Neural cell (in vitro differentiated cells): ENCODE measurements around the gene COL5A1. TPM values are rescaled to one million over a fixed set of nuclear protein-coding genes. Genes with fewer than 3 reads are reported as not detected.

Source experiments
- H2AFZ ChIP-seq: fragments of 200-600, 300-800 bp; sonication (generic), shearing (Covaris generic); 2 replicates; pipeline ENCODE4 v1.6.0; 2014; ENCODE audit warnings: low read depth, mild to moderate bottlenecking, antibody characterized with exemption, low read length, moderate library complexity
- H3F3A ChIP-seq: fragments of 200-600 bp; shearing (Covaris generic); 2 replicates; pipeline ENCODE4 v1.6.1; 2016; ENCODE audit warnings: mild to moderate bottlenecking, moderate library complexity, mixed read lengths, antibody characterized with exemption, low read length; ENCODE audit not compliant: insufficient read depth, poor library complexity, severe bottlenecking
- H3K27ac ChIP-seq: fragments of 200-600, 300-800 bp; sonication (generic), shearing (Covaris generic); 2 replicates; pipeline ENCODE4 v1.5.1; 2014; ENCODE audit warnings: mild to moderate bottlenecking, low read length, moderate library complexity
- H3K27me3 ChIP-seq: fragments of 300-800, 200-600 bp; sonication (generic), shearing (Covaris generic); 2 replicates; pipeline ENCODE4 v1.6.0; 2014; ENCODE audit warnings: mild to moderate bottlenecking, low read depth, low read length, moderate library complexity; ENCODE audit not compliant: insufficient read depth
- H3K36me3 ChIP-seq: fragments of 300-800, 200-600 bp; sonication (generic), shearing (Covaris generic); 2 replicates; pipeline ENCODE4 v1.5.1; 2014; ENCODE audit warnings: mild to moderate bottlenecking, antibody characterized with exemption, low read length, moderate library complexity; ENCODE audit not compliant: insufficient read depth
- H3K4me2 ChIP-seq: fragments of 300-800, 200-600 bp; sonication (generic), shearing (Covaris generic); 2 replicates; pipeline ENCODE4 v1.6.0; 2014; ENCODE audit warnings: mild to moderate bottlenecking, low read length
- H3K4me3 ChIP-seq: fragments of 300-800, 200-600 bp; sonication (generic), shearing (Covaris generic); 2 replicates; pipeline ENCODE4 v1.5.1; 2014; ENCODE audit warnings: mild to moderate bottlenecking, low read length, moderate library complexity
- H3K79me2 ChIP-seq: fragments of 200-600 bp; shearing (Covaris generic); replicated peaks from 2 replicates; pipeline ENCODE4 v1.6.0; 2014; ENCODE audit warnings: mild to moderate bottlenecking, low read length, moderate library complexity; ENCODE audit not compliant: insufficient read depth
- H3K9ac ChIP-seq: fragments of 300-800, 200-600 bp; sonication (generic), shearing (Covaris generic); 2 replicates; pipeline ENCODE4 v1.6.1; 2016; ENCODE audit warnings: mild to moderate bottlenecking, low read length, mixed read lengths
- H3K9me2 ChIP-seq: fragments of 200-600 bp; shearing (Covaris generic); 2 replicates; pipeline ENCODE4 v1.6.1; 2016; ENCODE audit warnings: mild to moderate bottlenecking, low read length, mixed read lengths; ENCODE audit not compliant: insufficient read depth
- H3K9me3 ChIP-seq: fragments of 200-600, 300-800 bp; sonication (generic), shearing (Covaris generic); 2 replicates; pipeline ENCODE4 v1.6.1; 2016; ENCODE audit warnings: mild to moderate bottlenecking, mixed run types, low read length, moderate library complexity, mixed read lengths
- H4K20me1 ChIP-seq: fragments of 200-600 bp; shearing (Covaris generic); 2 replicates; pipeline ENCODE4 v1.6.1; 2016; ENCODE audit warnings: mild to moderate bottlenecking, mixed run types; ENCODE audit not compliant: insufficient read depth
- CTCF ChIP-seq: fragments of 450-650 bp; IDR thresholded peaks from 2 replicates; pipeline ENCODE4 v1.5.1; 2014; ENCODE audit warnings: antibody characterized with exemption, mild to moderate bottlenecking, moderate library complexity; ENCODE audit not compliant: poor library complexity, severe bottlenecking
- EP300 ChIP-seq: fragments of 450-650 bp; conservative IDR thresholded peaks from 2 replicates; pipeline ENCODE4 v1.6.1; 2014; ENCODE audit warnings: antibody characterized with exemption, mild to moderate bottlenecking, moderate library complexity; ENCODE audit not compliant: poor library complexity, severe bottlenecking
- EZH2 ChIP-seq: fragments of 200-600, 300-800 bp; shearing (Covaris generic), sonication (generic); IDR thresholded peaks from 2 replicates; pipeline ENCODE4 v1.6.1; 2014; ENCODE audit warnings: antibody characterized with exemption, low read length, borderline replicate concordance, mild to moderate bottlenecking; ENCODE audit not compliant: insufficient read depth, poor library complexity, severe bottlenecking
- MXI1 ChIP-seq: fragments of 450-650 bp; conservative IDR thresholded peaks from 2 replicates; pipeline ENCODE4 v1.6.1; 2014; ENCODE audit warnings: antibody characterized with exemption, mild to moderate bottlenecking; ENCODE audit not compliant: poor library complexity, severe bottlenecking
- POLR2AphosphoS5 ChIP-seq: IDR thresholded peaks from 2 replicates; pipeline ENCODE4 v1.6.1; 2012
- RAD21 ChIP-seq: fragments of 450-650 bp; conservative IDR thresholded peaks from 2 replicates; pipeline ENCODE4 v1.6.1; 2014; ENCODE audit warnings: antibody characterized with exemption, mild to moderate bottlenecking, moderate library complexity
- SMC3 ChIP-seq: fragments of 450-650 bp; conservative IDR thresholded peaks from 2 replicates; pipeline ENCODE4 v1.6.1; 2014; ENCODE audit warnings: antibody characterized with exemption, mild to moderate bottlenecking, moderate library complexity; ENCODE audit not compliant: poor library complexity
- TAF1 ChIP-seq: IDR thresholded peaks from 2 replicates; pipeline ENCODE4 v1.6.1; 2012; ENCODE audit warnings: low read depth
- polyA plus RNA-seq: library from polyadenylated mRNA; depleted of rRNA; stranded (reverse); fragments of >200 nt; gene quantifications from 2 replicates; pipeline ENCODE4 v1.2.3, GENCODE V29; 2014
- TF ChIP-seq, protein P1 (sequence below): IDR thresholded peaks from 2 replicates; pipeline ENCODE4 v1.6.1; 2012; ENCODE audit warnings: borderline replicate concordance

Gene COL5A1
- polyA plus RNA-seq, 1 donor from 2014 or later, result not detected

GRCh38 chr9:134662143-134662876 is 20.7 kb downstream of the COL5A1 start:
- H3K9me3 ChIP-seq, result no peaks in the 10 kb centered on the region
- H3K27me3 ChIP-seq, result no peaks in the 10 kb centered on the region
- H4K20me1 ChIP-seq, result no peaks in the 10 kb centered on the region
- H2AFZ ChIP-seq, result no peak overlapping the region
- no peak overlapping the region for H3K4me3 ChIP-seq
- H3K79me2 ChIP-seq, result no peaks in the 10 kb centered on the region
- H3K9ac ChIP-seq, result no peak overlapping the region
- H3K4me2 ChIP-seq, result no peak overlapping the region
- no peaks in the 10 kb centered on the region for H3K36me3 ChIP-seq
- TF ChIP-seq MXI1 (no peak), POLR2AphosphoS5 (no peak), CTCF (no peak), EZH2 (no peak), SMC3 (no peak), TAF1 (no peak), RAD21 (no peak), EP300 (no peak)
- TF ChIP-seq, protein P1, sequence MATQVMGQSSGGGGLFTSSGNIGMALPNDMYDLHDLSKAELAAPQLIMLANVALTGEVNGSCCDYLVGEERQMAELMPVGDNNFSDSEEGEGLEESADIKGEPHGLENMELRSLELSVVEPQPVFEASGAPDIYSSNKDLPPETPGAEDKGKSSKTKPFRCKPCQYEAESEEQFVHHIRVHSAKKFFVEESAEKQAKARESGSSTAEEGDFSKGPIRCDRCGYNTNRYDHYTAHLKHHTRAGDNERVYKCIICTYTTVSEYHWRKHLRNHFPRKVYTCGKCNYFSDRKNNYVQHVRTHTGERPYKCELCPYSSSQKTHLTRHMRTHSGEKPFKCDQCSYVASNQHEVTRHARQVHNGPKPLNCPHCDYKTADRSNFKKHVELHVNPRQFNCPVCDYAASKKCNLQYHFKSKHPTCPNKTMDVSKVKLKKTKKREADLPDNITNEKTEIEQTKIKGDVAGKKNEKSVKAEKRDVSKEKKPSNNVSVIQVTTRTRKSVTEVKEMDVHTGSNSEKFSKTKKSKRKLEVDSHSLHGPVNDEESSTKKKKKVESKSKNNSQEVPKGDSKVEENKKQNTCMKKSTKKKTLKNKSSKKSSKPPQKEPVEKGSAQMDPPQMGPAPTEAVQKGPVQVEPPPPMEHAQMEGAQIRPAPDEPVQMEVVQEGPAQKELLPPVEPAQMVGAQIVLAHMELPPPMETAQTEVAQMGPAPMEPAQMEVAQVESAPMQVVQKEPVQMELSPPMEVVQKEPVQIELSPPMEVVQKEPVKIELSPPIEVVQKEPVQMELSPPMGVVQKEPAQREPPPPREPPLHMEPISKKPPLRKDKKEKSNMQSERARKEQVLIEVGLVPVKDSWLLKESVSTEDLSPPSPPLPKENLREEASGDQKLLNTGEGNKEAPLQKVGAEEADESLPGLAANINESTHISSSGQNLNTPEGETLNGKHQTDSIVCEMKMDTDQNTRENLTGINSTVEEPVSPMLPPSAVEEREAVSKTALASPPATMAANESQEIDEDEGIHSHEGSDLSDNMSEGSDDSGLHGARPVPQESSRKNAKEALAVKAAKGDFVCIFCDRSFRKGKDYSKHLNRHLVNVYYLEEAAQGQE, result no peak
- no peaks in the 10 kb centered on the region for H3F3A ChIP-seq
- no peaks in the 10 kb centered on the region for H3K9me2 ChIP-seq
- H3K27ac ChIP-seq, result no peak overlapping the region

- Histone ChIP-seq H3K36me3 (no peaks in the 10 kb centered on the region), H3F3A (no peaks in the 10 kb centered on the region), H3K27me3 (no peaks in the 10 kb centered on the region), H3K4me2 (no peak overlapping the region), H3K9me2 (no peaks in the 10 kb centered on the region), H3K79me2 (no peaks in the 10 kb centered on the region), H3K4me3 (no peak overlapping the region), H4K20me1 (no peaks in the 10 kb centered on the region), H3K27ac (no peak overlapping the region), H2AFZ (no peak overlapping the region), H3K9me3 (no peaks in the 10 kb centered on the region), H3K9ac (no peak overlapping the region)
- TF ChIP-seq RAD21 (no peak), TAF1 (no peak), SMC3 (no peak), POLR2AphosphoS5 (no peak), CTCF (no peak), EZH2 (no peak), EP300 (no peak), MXI1 (no peak)
- TF ChIP-seq, protein P1, result no peak
These were observed 21.5 kb downstream of the COL5A1 start for GRCh38 chr9:134663084-134663483.
